Adipocyte (in vitro differentiated cells): ENCODE data around the gene DMRT1.
"Not testable (repeated sequence)": the region's sequence is repeated elsewhere in the genome, so short reads cannot be mapped to it uniquely, and the experiment has no call there.

ENCODE experiments used
- DNase-seq: peaks from one replicate; pipeline ENCODE4 v3.0.0-alpha.2; 2015; ENCODE audit warnings: low read depth
- H3K27me3 ChIP-seq: replicated peaks from 2 replicates; pipeline ENCODE4 v1.7.0; 2013; ENCODE audit warnings: mild to moderate bottlenecking, low read length, moderate library complexity; ENCODE audit not compliant: control insufficient read depth, insufficient read depth
- H3K36me3 ChIP-seq: 2 replicates; pipeline ENCODE4 v1.7.0; 2013; ENCODE audit warnings: low read length, mild to moderate bottlenecking, moderate library complexity; ENCODE audit not compliant: control insufficient read depth, insufficient read depth, severe bottlenecking
- H3K4me1 ChIP-seq: 2 replicates; pipeline ENCODE4 v1.7.0; 2013; ENCODE audit warnings: mild to moderate bottlenecking, low read length, moderate library complexity; ENCODE audit not compliant: control insufficient read depth, insufficient read depth
- H3K4me3 ChIP-seq: 2 replicates; pipeline ENCODE4 v1.7.0; 2013; ENCODE audit warnings: mild to moderate bottlenecking, low read length, moderate library complexity
- H3K9ac ChIP-seq: 2 replicates; pipeline ENCODE4 v1.7.0; 2013; ENCODE audit warnings: mild to moderate bottlenecking, low read length, moderate library complexity
- H3K9me3 ChIP-seq: 2 replicates; pipeline ENCODE4 v1.7.0; 2013; ENCODE audit warnings: mild to moderate bottlenecking, low read length, moderate library complexity; ENCODE audit not compliant: control insufficient read depth

DMRT1 gene

GRCh38 chr9:899440-900184 is 58.1 kb downstream of the DMRT1 start:
- Histone ChIP-seq H3K36me3 (no peaks in the 10 kb centered on the region), H3K27me3 (peaks cover 11% of the 10 kb centered on the region), H3K4me3 (no peak overlapping the region), H3K9me3 (no peaks in the 10 kb centered on the region), H3K4me1 (no peaks in the 10 kb centered on the region), H3K9ac (no peak overlapping the region)
- DNase-seq: peak; percentile 4

DNA sequence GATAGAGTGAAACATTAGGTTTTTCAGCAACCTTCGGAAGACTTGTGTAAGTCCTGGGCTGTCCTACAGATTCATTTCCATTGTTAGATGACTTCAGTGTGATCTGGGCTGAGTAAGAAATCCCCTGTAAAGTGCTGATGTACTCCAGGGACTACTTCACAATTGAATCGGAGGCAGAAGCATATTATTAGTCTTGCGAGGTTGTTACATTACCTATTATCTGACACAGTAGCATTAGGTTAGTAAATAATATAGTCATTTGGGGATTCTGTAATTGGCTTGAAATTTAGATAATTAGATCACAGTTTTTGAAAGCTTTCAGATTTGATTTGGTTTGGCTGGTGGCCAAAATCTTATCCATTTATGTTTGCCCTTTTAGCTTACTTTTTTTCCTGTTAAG is 62.4 kb downstream of the DMRT1 start:
- H3K27me3 ChIP-seq: peaks cover 40% of the 10 kb centered on the region
- no peak overlapping the region for H3K4me3 ChIP-seq
- no peak for DNase-seq
- no peaks in the 10 kb centered on the region for H3K36me3 ChIP-seq
- no peak overlapping the region for H3K9ac ChIP-seq
- H3K4me1 ChIP-seq: no peaks in the 10 kb centered on the region
- no peaks in the 10 kb centered on the region for H3K9me3 ChIP-seq

DNA sequence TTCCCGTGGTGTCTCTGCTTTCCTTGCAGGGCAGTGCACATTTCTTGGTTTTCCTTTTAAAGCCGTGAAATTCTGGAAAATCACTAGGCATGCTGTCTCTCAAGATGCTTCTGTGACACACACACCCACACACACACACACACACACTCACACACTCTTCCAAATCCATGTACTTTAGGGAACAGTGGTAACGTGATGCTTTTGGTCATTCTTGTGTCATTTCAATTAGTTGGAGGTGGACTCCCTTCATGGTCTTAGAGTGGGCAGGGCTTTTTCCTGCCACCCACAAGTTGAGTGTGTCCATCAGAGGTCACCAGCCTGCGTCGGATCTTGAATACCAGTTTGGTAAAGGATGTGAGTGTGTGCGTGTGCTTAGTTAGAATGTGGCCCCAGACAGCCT is 64.4 kb downstream of the DMRT1 start:
- no peaks in the 10 kb centered on the region for H3K4me1 ChIP-seq
- H3K4me3 ChIP-seq: no peak overlapping the region
- no peaks in the 10 kb centered on the region for H3K9me3 ChIP-seq
- H3K9ac ChIP-seq: no peak overlapping the region
- no peaks in the 10 kb centered on the region for H3K36me3 ChIP-seq
- DNase-seq: no peak
- peaks cover 57% of the 10 kb centered on the region for H3K27me3 ChIP-seq

GRCh38 chr9:908536-909205 is 67.2 kb downstream of the DMRT1 start:
- Histone ChIP-seq H3K27me3 (peaks cover 53% of the 10 kb centered on the region), H3K4me1 (no peaks in the 10 kb centered on the region), H3K9ac (no peak overlapping the region), H3K36me3 (no peaks in the 10 kb centered on the region), H3K9me3 (no peaks in the 10 kb centered on the region), H3K4me3 (no peak overlapping the region)
- no peak for DNase-seq

DNA sequence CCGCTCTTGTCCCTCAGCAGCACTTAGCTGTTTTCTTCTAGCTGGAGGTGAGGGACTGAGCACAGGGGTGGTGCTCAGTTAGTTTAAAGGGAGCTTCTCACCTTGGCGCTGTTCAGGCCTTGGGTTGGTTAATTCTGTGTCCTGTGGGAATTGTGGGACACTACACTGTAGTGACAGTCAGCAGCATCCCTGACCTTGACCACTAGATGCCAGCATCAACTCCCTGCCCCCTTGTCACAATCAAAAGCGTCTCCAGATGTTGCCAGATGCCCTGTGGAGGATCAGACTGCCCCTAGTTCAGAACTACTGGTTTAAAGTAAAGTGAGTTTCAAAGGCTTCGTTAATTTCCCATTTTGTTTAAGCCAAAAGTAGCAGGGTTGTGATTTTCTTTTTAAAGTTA is 69.5 kb downstream of the DMRT1 start:
- Histone ChIP-seq H3K9me3 (no peaks in the 10 kb centered on the region), H3K36me3 (no peaks in the 10 kb centered on the region), H3K4me3 (no peak overlapping the region), H3K27me3 (peaks cover 37% of the 10 kb centered on the region), H3K9ac (no peak overlapping the region), H3K4me1 (no peaks in the 10 kb centered on the region)
- DNase-seq: no peak

DNA sequence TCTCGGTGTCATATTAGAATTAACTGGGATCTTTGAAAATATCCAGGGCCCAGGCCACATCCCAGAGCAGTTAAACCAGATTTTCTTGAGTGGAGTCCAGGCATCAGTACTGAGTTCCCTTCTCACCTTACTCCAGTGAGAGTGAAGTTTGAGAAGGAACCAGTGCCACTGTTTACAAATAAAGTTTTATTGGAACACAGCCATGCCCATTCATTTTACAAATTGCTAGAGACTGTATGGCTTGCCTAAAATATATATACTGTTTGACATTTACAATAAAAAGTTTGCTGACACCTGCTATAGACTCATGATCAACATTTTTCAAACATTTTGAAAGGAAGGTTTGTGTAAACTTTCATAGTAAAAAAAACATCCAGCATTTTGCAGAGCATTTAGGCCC is 71.3 kb downstream of the DMRT1 start:
- H3K27me3 ChIP-seq: peaks cover 28% of the 10 kb centered on the region
- H3K9me3 ChIP-seq: no peaks in the 10 kb centered on the region
- H3K9ac ChIP-seq: no peak overlapping the region
- H3K4me1 ChIP-seq: no peaks in the 10 kb centered on the region
- no peak for DNase-seq
- no peaks in the 10 kb centered on the region for H3K36me3 ChIP-seq
- H3K4me3 ChIP-seq: no peak overlapping the region

DNA sequence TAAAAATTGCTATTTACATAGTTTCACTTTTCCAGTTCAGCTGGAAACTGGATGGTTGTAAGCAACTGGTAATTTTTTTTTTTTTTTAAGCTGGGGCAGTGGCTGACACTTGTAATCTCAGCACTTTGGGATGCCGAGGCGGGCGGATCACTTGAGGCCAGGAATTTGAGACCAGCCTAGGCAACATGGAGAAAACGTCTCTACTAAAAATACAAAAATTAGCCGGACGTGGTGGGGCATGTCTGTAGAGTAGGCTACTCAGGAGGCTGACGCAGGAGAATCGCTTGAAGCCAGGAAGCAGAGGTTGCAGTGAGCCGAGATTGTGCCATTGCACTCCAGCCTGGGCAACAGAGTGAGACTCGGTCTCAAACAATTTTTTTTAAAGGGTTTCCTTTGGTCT is 72.0 kb downstream of the DMRT1 start:
- not testable (repeated sequence) for H3K9ac ChIP-seq, H3K9me3 ChIP-seq, H3K4me1 ChIP-seq, DNase-seq, H3K4me3 ChIP-seq, H3K36me3 ChIP-seq
- peaks cover 27% of the 10 kb centered on the region for H3K27me3 ChIP-seq

GRCh38 chr9:917730-918129 is 76.2 kb downstream of the DMRT1 start:
- no peak for DNase-seq
- Histone ChIP-seq H3K36me3 (no peaks in the 10 kb centered on the region), H3K9ac (no peak overlapping the region), H3K9me3 (peaks cover 4% of the 10 kb centered on the region), H3K4me3 (peak overlapping the region; percentile 54), H3K27me3 (peaks cover 19% of the 10 kb centered on the region), H3K4me1 (no peaks in the 10 kb centered on the region)

- no peak overlapping the region for H3K4me3 ChIP-seq
- no peaks in the 10 kb centered on the region for H3K4me1 ChIP-seq
- peaks cover 19% of the 10 kb centered on the region for H3K27me3 ChIP-seq
- H3K9ac ChIP-seq: no peak overlapping the region
- no peak for DNase-seq
- no peaks in the 10 kb centered on the region for H3K36me3 ChIP-seq
- H3K9me3 ChIP-seq: peaks cover 4% of the 10 kb centered on the region
Observed at GRCh38 chr9:920927-921326, 79.4 kb downstream of the DMRT1 start.

DNA sequence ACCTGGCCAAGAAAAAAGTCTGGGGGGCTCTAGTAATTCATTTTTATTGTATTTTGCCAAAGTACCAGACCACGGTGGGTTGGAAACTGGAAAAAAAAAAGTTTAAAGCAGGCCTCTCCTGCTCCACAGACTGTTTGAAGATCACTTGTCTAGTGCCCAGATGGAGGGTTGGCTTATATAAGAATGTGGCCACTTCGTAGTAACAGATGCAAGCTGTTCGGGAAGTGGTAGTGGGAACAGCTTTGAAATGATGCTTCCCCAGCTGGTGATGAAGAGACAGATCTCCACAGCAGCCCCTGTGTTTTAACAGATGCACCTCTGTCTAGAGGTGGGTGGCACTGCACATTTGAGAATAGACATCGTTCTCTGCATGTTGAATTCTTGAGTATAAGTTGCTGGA is 80.7 kb downstream of the DMRT1 start:
- Histone ChIP-seq H3K9me3 (peaks cover 4% of the 10 kb centered on the region), H3K4me1 (no peaks in the 10 kb centered on the region), H3K36me3 (no peaks in the 10 kb centered on the region), H3K4me3 (no peak overlapping the region), H3K9ac (no peak overlapping the region), H3K27me3 (peaks cover 19% of the 10 kb centered on the region)
- DNase-seq: no peak

GRCh38 chr9:922731-923130 is 81.2 kb downstream of the DMRT1 start:
- Histone ChIP-seq H3K27me3 (peaks cover 18% of the 10 kb centered on the region), H3K36me3 (no peaks in the 10 kb centered on the region), H3K4me3 (no peak overlapping the region), H3K9ac (no peak overlapping the region), H3K4me1 (no peaks in the 10 kb centered on the region), H3K9me3 (peaks cover 4% of the 10 kb centered on the region)
- DNase-seq: no peak
